ENCODE results near the gene TRPM2. TPM values are rescaled to one million over a fixed set of nuclear protein-coding genes. Genes with fewer than 3 reads are reported as not detected.

The TRPM2 gene
- total RNA-seq, 4 donors from 2014 or later, result 2.9 to 7.0 (median 6.1) TPM

DNA sequence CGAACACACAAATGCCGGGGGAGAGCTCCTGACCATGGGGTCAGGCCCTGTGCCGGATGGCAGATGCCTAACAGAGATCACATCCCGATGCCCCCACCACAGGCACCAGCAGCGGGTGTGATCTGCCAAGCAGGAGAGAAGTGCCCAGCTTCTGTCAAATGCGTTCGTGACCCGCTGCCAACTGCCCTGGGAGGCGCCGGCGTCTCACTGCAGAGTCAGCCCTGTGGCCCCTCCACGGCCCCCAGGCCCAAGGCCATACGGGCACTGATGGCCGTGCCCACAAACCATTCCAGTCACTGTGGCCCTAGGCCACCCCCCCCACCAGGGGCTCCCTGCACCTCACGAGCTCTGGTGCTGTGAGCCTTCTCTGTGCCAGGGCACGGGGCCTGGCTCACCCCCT, 22.2 kb upstream of the TRPM2 start:
- TF ChIP-seq, protein P1, sequence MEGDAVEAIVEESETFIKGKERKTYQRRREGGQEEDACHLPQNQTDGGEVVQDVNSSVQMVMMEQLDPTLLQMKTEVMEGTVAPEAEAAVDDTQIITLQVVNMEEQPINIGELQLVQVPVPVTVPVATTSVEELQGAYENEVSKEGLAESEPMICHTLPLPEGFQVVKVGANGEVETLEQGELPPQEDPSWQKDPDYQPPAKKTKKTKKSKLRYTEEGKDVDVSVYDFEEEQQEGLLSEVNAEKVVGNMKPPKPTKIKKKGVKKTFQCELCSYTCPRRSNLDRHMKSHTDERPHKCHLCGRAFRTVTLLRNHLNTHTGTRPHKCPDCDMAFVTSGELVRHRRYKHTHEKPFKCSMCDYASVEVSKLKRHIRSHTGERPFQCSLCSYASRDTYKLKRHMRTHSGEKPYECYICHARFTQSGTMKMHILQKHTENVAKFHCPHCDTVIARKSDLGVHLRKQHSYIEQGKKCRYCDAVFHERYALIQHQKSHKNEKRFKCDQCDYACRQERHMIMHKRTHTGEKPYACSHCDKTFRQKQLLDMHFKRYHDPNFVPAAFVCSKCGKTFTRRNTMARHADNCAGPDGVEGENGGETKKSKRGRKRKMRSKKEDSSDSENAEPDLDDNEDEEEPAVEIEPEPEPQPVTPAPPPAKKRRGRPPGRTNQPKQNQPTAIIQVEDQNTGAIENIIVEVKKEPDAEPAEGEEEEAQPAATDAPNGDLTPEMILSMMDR (IDR thresholded peaks at IDR 0.05; ENCODE audit: low read depth), result no peak

DNA sequence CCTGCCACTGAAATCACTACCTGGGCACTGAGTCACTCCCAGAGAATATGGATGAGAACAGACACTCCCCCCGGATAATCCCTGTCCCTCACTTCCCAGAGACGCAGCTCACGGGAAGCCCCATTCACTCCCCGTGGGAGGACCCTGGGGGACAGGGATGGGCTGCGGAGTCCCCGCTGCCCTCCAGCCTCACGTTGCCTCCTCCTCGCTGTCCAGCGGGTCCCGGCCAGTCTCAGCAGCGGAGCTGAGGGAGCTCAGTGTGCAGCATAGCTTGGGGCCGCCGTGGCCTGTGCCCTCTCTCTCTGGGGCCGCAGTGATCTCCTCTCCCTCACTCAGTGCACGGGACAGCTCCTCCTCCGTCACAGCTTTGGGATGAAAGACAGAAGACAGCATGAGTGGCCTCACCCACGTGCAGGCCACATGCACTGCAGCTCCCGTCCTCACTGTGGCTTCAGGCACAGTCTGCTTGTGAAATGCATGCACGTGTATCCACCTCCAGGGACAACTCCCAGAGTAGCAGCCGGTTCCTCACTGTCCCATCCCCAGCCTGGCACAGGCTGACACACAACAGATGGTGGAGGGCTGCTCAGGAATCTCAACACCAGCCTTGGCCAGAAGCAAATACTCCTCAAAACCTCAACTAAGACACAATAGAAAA, 21.6 kb upstream of the TRPM2 start:
- TF ChIP-seq, protein P1 (IDR thresholded peaks at IDR 0.05; ENCODE audit: low read depth), result no peak

DNA sequence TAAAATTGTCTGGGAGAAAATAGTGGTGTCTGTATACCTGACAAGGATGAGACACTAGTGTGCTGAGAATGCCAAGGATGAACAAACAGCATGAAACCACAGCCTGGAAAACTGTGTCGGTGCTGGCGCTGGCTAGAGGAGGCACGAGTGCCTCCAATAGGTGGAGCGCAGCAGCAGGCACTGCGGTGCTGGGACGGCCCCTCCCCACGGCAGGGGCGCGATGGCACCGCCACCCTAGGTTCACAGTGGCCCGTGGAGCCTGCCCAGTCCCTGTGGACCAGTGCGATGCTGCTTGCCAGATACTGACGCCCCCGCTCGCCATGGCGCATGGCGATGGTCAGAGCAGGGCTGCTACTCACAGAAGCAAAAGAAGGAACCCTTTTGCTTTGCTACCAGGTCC, 21.0 kb upstream of the TRPM2 start:
- TF ChIP-seq, protein P1 (IDR thresholded peaks at IDR 0.05; ENCODE audit: low read depth), result no peak

DNA sequence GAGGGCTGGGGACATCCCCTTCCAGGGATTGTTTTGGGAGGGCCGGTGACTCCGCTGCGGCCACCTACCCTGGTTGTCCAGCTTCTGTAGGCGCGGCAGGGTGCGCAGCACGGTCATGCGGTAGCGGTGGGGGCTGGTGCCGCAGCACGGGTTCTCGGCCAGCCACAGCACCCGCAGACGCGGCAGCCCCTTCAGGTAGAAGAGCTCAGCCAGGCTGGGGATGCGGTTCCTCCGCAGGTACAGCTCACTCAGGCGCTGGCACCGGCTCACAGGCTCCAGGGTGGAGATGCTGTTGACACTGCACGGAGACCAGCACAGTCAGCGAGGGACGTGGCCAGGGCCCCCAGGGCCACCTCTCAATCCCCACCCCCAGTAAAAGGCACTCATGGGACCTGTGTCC, 20.5 kb upstream of the TRPM2 start:
- TF ChIP-seq, protein P1 (IDR thresholded peaks at IDR 0.05; ENCODE audit: low read depth), result no peak

DNA sequence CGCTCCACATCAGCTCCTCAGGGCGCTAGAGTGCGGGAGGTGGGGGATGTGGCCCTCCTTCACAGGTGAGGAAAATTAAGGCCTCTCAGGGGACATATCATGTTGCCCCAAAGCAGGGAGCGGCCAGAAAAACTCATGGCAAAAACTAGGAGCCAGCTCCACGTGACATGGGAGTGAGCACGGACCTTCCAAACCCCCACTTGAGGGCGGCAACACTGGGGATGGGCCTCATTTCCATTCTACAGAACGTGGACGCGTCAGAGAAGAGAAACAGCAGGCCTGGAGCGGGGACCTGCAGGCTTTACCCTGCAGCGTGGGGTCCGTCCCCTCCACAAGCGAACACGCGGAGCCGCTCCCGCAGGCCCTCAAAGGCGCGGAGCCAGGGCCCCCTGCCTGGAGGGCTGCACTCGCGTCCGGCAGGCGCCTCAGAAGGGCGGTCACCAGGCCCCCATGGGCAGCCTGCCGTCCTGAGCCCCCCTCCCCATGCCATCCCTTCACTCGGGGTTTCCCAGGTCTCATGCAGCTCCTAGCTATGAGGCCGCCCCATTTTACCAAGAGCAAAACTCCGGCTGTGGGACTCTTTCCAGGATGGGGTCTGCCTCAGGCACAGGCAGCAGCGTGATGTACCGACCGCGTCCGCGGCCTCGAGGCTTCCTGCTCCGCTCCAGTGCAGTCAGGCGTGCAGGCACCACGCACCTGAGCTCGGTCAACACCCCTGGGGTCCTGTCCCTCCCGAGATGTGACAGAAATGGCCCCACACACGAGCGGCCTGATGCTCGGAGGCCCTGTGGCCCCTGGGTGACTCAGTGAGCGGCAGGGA, 19.7 kb upstream of the TRPM2 start:
- TF ChIP-seq, protein P1 (IDR thresholded peaks at IDR 0.05; ENCODE audit: low read depth), result no peak

DNA sequence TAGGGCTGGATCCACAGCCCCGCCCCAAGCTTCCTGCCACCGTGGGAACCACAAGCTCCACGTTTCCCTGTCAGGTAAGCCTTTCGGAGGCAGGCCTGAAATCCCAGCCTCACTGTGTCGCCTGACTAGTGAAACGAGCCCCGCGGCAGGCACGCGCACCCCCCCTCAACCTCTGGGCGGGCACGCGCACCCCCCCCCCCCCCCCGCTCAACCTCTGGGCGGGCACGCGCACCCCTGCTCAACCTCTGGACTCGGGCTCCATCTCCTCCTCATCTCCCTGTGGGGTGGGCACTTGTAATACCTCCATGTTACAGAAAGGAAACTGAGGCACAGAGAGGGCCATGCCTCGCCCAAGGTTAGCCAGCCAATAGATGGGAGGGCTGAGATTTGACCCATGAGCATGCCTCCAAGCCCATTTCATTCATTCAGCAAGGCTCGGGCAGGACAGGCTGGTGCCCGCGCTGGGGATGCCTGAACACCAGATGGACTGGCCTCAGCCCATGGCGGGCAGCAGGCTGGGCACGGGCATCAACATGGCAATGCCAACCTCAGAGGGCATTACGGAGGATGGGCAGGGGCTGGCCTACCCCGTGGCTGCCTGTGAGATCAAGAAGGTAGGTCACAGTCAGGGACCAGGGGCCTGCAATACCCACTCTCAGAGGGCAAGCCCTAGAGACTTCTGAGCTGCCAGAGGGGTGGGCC, 18.9 kb upstream of the TRPM2 start:
- TF ChIP-seq, protein P1 (IDR thresholded peaks at IDR 0.05; ENCODE audit: low read depth), result no peak

Data from subcutaneous adipose tissue (tissue), 4 donors.